ENCODE measurements around the gene MET. TPM values are rescaled to one million over a fixed set of nuclear protein-coding genes. Genes with fewer than 3 reads are reported as not detected.
"Not testable (repeated sequence)": the region's sequence is repeated elsewhere in the genome, so short reads cannot be mapped to it uniquely, and the experiment has no call there.

Gene MET
- total RNA-seq, 6 donors from 2014 or later: 32.4 to 114 (median 82.2) TPM

DNA sequence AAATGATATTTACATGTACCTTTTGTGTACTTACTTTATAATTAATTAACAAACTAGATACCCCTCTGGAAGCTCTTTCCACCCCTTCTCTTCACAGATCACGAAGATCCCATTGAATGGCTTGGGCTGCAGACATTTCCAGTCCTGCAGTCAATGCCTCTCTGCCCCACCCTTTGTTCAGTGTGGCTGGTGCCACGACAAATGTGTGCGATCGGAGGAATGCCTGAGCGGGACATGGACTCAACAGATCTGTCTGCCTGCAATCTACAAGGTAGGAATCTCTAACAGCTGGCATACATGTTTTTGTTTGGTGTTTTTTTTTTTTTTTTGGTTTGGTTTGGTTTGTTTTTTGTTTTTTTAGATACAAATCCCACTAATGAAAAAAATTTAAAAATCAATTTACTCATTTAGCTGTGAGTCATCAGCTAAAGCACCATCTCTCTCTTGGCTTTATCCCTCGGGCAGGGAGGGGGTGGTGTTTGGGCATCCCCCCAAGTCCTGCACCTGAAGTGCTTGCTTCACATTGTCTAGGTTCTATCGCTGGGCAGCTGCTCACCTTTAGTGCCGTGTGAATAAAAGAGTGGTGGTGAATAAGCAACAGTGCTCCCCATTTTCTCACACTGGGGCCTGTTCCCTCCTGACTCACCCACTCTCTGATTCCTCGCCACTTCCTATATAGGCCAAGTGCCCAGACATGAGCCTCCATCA is 68.9 kb downstream of the MET start:
- Histone ChIP-seq H3K27me3 (no peaks in the 10 kb centered on the region), H3K4me1 (peaks cover 5 to 30% (median 17%) of the 10 kb centered on the region in 4 donors), H3K36me3 (no peaks in the 10 kb centered on the region), H3K27ac (no peak overlapping the region), H3K9me3 (no peaks in the 10 kb centered on the region), H3K4me3 (no peak overlapping the region)
- DNase-seq: no peak
- no peak for ATAC-seq (ENCODE audit: low FRiP score in 2 of 2)
- TF ChIP-seq EP300 (IDR thresholded peaks at IDR 0.05): no peak
- TF ChIP-seq POLR2A (IDR thresholded peaks at IDR 0.05): no peak
- TF ChIP-seq CTCF (IDR thresholded peaks at IDR 0.05): no peak
- no peak for TF ChIP-seq POLR2AphosphoS5 (IDR thresholded peaks at IDR 0.05)
- WGBS, 2 donors: 83 to 87% methylated on average over 9 of the region's 9 CpGs

DNA sequence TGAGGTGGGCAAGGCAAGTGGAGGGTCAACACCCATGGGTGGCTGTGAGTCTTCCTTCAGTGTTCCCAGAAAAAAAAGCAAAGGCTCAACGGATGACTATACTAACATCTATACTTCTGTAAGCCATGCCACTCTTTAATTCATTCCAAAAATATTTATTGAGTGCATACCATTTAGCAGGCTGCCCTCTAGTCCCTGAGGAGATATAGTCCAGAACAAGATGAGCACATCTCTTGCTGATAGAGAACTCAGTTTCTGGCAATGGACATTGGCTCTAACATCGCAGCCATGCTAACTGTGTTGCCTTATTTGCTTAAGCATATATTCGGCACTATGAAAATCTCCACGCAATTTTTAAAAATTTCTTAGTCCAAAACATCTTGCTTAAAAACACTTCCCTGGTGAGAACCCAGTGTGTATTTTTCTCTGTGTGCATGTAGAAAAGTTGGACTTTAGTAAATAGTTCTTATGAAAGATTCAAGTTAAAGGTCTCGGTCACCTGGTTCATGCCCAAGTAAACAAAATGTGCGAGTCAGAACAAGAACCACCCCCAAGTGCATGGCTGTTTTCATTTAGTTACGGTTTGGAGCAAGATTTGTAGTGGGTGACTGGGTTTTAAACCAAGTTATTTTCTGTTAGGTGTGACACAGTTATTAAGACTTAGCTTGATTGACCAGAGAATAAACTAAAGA is 69.8 kb downstream of the MET start:
- H3K36me3 ChIP-seq: no peaks in the 10 kb centered on the region
- no peak for ATAC-seq (ENCODE audit: low FRiP score in 2 of 2)

DNA sequence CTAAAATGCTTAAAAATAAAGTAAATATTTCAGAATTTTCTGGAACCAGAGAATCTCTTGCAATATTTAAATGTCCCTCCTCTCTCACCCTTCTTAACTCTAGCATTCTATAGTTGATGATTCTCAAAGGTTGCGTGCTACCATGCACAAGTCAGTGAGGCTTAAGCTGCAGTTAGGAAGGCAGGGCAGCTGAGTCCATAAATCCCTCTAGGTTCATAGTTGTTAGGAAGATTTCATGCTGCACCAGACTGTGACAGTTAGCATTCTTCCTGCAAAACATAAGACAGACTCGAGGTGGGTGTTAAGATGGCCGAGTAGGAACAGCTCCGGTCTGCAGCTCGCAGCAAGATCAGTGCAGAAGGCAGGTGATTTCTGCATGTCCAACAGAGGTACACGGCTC is 70.6 kb downstream of the MET start:
- Histone ChIP-seq H3K27ac (no peak overlapping the region), H3K4me1 (peaks cover 5 to 19% (median 11%) of the 10 kb centered on the region in 4 donors), H3K4me3 (no peak overlapping the region), H3K36me3 (no peaks in the 10 kb centered on the region), H3K27me3 (no peaks in the 10 kb centered on the region), H3K9me3 (no peaks in the 10 kb centered on the region)
- ATAC-seq (ENCODE audit: low FRiP score in 2 of 2) (no peak), DNase-seq (no peak)
- TF ChIP-seq POLR2A (IDR thresholded peaks at IDR 0.05) (no peak), CTCF (IDR thresholded peaks at IDR 0.05) (no peak), POLR2AphosphoS5 (IDR thresholded peaks at IDR 0.05) (no peak), EP300 (IDR thresholded peaks at IDR 0.05) (no peak)
- 90 to 94% methylated on average over 6 of the region's 6 CpGs for WGBS, 2 donors

More for the DNA sequence above, 69.8 kb downstream of the MET start:
- Histone ChIP-seq H3K27ac (no peak overlapping the region), H3K9me3 (no peaks in the 10 kb centered on the region), H3K27me3 (no peaks in the 10 kb centered on the region), H3K4me1 (peaks cover 5 to 26% (median 15%) of the 10 kb centered on the region in 4 donors), H3K4me3 (no peak overlapping the region)
- no peak for TF ChIP-seq POLR2A (IDR thresholded peaks at IDR 0.05)
- TF ChIP-seq CTCF (IDR thresholded peaks at IDR 0.05): no peak
- no peak for TF ChIP-seq EP300 (IDR thresholded peaks at IDR 0.05)
- TF ChIP-seq POLR2AphosphoS5 (IDR thresholded peaks at IDR 0.05): no peak
- DNase-seq: no peak
- 77 to 78% methylated on average over 7 of the region's 7 CpGs for WGBS, 2 donors

- not testable (repeated sequence) for H3K36me3 ChIP-seq; ATAC-seq (ENCODE audit: low FRiP score in 2 of 2); H3K27ac ChIP-seq; DNase-seq; H3K4me3 ChIP-seq; H3K4me1 ChIP-seq; H3K27me3 ChIP-seq; H3K9me3 ChIP-seq
- 85 to 91% methylated on average over 2 of the region's 2 CpGs for WGBS, 2 donors
Measured at GRCh38 chr7:116743835-116744234, 71.8 kb downstream of the MET start.

- H3K9me3 ChIP-seq; H3K4me1 ChIP-seq; H3K4me3 ChIP-seq; ATAC-seq (ENCODE audit: low FRiP score in 2 of 2); H3K27ac ChIP-seq; DNase-seq; H3K27me3 ChIP-seq; H3K36me3 ChIP-seq: not testable (repeated sequence)
- WGBS, 2 donors: 84 to 92% methylated on average over 5 of the region's 5 CpGs
Measured at GRCh38 chr7:116746388-116746787, 74.4 kb downstream of the MET start.

- not testable (repeated sequence) for ATAC-seq (ENCODE audit: low FRiP score in 2 of 2); H3K9me3 ChIP-seq
Measured at GRCh38 chr7:116751070-116751469, 79.1 kb downstream of the MET start.

More at GRCh38 chr7:116751070-116751469, 79.1 kb downstream of the MET start:
- H3K27ac ChIP-seq, H3K4me3 ChIP-seq, H3K27me3 ChIP-seq, DNase-seq, H3K36me3 ChIP-seq, H3K4me1 ChIP-seq: not testable (repeated sequence)
- 97 to 98% methylated on average over 4 of the region's 4 CpGs for WGBS, 2 donors
